ENCODE results near the gene FGF23.

The FGF23 gene

GRCh38 chr12:4327293-4327692, 52.2 kb downstream of the FGF23 start:
- Histone ChIP-seq H3K36me3 (ENCODE audit: low read length) (peaks cover 6% of the 10 kb centered on the region; the same call in 1 of the 2 replicates), H3F3A (ENCODE audit: insufficient read depth) (0 out of 2 replicates have a peak, but pooled peaks cover 15% of the 10 kb centered on the region), H3K4me3 (ENCODE audit: insufficient read depth, low read length, poor library complexity, severe bottlenecking) (no peak overlapping the region), H3K9ac (ENCODE audit: low read length) (no peak overlapping the region), H3K79me2 (ENCODE audit: insufficient read depth, low read length) (peaks cover 90% of the 10 kb centered on the region), H3K9me2 (replicated peaks; ENCODE audit: insufficient read depth, low read length) (no peaks in the 10 kb centered on the region), H3K4me2 (ENCODE audit: low read depth, low read length, poor library complexity, severe bottlenecking) (no peak overlapping the region), H2AFZ (ENCODE audit: low read depth, low read length, severe bottlenecking) (no peak overlapping the region), H3K9me3 (ENCODE audit: insufficient read depth, low read length) (no peaks in the 10 kb centered on the region), H3K27ac (ENCODE audit: low read depth, low read length) (no peak overlapping the region), H4K20me1 (ENCODE audit: low read depth, low read length) (peaks cover 10% of the 10 kb centered on the region; the same call in 1 of the 2 replicates), H3K27me3 (ENCODE audit: low read length) (no peaks in the 10 kb centered on the region)
- TF ChIP-seq CTCF (IDR thresholded peaks at IDR 0.05; ENCODE audit: insufficient read depth, low read length, poor library complexity, severe bottlenecking) = no peak
- TF ChIP-seq EZH2phosphoT487 (conservative IDR thresholded peaks at IDR 0.05; ENCODE audit: low read length) = no peak

- H3K79me2 ChIP-seq (ENCODE audit: insufficient read depth, low read length) = peaks cover 94% of the 10 kb centered on the region
- H3K4me2 ChIP-seq (ENCODE audit: low read depth, low read length, poor library complexity, severe bottlenecking) = no peak overlapping the region
These were observed 53.5 kb downstream of the FGF23 start for GRCh38 chr12:4325966-4326365.

GRCh38 chr12:4324366-4324765, 55.1 kb downstream of the FGF23 start:
- Histone ChIP-seq H3K27ac (ENCODE audit: low read depth, low read length) (no peak overlapping the region), H3K9ac (ENCODE audit: low read length) (no peak overlapping the region), H3K4me3 (ENCODE audit: insufficient read depth, low read length, poor library complexity, severe bottlenecking) (no peak overlapping the region), H3K9me2 (replicated peaks; ENCODE audit: insufficient read depth, low read length) (no peaks in the 10 kb centered on the region), H3K9me3 (ENCODE audit: insufficient read depth, low read length) (no peaks in the 10 kb centered on the region), H3K27me3 (ENCODE audit: low read length) (no peaks in the 10 kb centered on the region), H3K79me2 (ENCODE audit: insufficient read depth, low read length) (peaks cover 79% of the 10 kb centered on the region), H3K36me3 (ENCODE audit: low read length) (0 out of 2 replicates have a peak, but pooled peaks cover 4% of the 10 kb centered on the region), H3F3A (ENCODE audit: insufficient read depth) (0 out of 2 replicates have a peak, but pooled peaks cover 15% of the 10 kb centered on the region), H3K4me2 (ENCODE audit: low read depth, low read length, poor library complexity, severe bottlenecking) (no peak overlapping the region), H2AFZ (ENCODE audit: low read depth, low read length, severe bottlenecking) (no peak overlapping the region), H4K20me1 (ENCODE audit: low read depth, low read length) (peaks cover 3% of the 10 kb centered on the region; the same call in 1 of the 2 replicates)
- no peak for TF ChIP-seq EZH2phosphoT487 (conservative IDR thresholded peaks at IDR 0.05; ENCODE audit: low read length)
- TF ChIP-seq CTCF (IDR thresholded peaks at IDR 0.05; ENCODE audit: insufficient read depth, low read length, poor library complexity, severe bottlenecking) = no peak

More at GRCh38 chr12:4325966-4326365, 53.5 kb downstream of the FGF23 start:
- H3K36me3 ChIP-seq (ENCODE audit: low read length) = peaks cover 6% of the 10 kb centered on the region; the same call in 1 of the 2 replicates
- H3K27ac ChIP-seq (ENCODE audit: low read depth, low read length) = no peak overlapping the region
- peaks cover 5% of the 10 kb centered on the region; the same call in 1 of the 2 replicates for H4K20me1 ChIP-seq (ENCODE audit: low read depth, low read length)
- no peak overlapping the region for H3K4me3 ChIP-seq (ENCODE audit: insufficient read depth, low read length, poor library complexity, severe bottlenecking)
- H3K9me3 ChIP-seq (ENCODE audit: insufficient read depth, low read length) = no peaks in the 10 kb centered on the region
- TF ChIP-seq EZH2phosphoT487 (conservative IDR thresholded peaks at IDR 0.05; ENCODE audit: low read length) = no peak
- TF ChIP-seq CTCF (IDR thresholded peaks at IDR 0.05; ENCODE audit: insufficient read depth, low read length, poor library complexity, severe bottlenecking) = no peak
- no peaks in the 10 kb centered on the region for H3K9me2 ChIP-seq (replicated peaks; ENCODE audit: insufficient read depth, low read length)
- 0 out of 2 replicates have a peak, but pooled peaks cover 15% of the 10 kb centered on the region for H3F3A ChIP-seq (ENCODE audit: insufficient read depth)
- no peak overlapping the region for H3K9ac ChIP-seq (ENCODE audit: low read length)
- H2AFZ ChIP-seq (ENCODE audit: low read depth, low read length, severe bottlenecking) = no peak overlapping the region
- H3K27me3 ChIP-seq (ENCODE audit: low read length) = no peaks in the 10 kb centered on the region

Data from SU-DHL-6 (cell line).